K562 treated with DMSO at 1 percent for 48 hours (cell line): ENCODE results near the gene ENO4. TPM values are rescaled to one million over a fixed set of nuclear protein-coding genes. Genes with fewer than 3 reads are reported as not detected.

ENCODE experiments used
- total RNA-seq: library from RNA; unstranded; fragments of 300-600 nt; gene quantifications from 2 replicates; pipeline ENCODE4 v1.2.3, GENCODE V29; 2022; ENCODE audit warnings: low replicate concordance; ENCODE audit errors: extremely low read depth

The ENO4 gene
- not detected in 2 replicates for total RNA-seq

GRCh38 chr10:116849248-116850057 lies at the start of gene ENO4:
TSS of gene ENO4 (plus strand) at chr10:116849499. CDS start at chr10:116849567, 68 bp downstream.

Other genes with a start within 250 kb of the ENO4 start
- not detected in 2 replicates for gene PNLIPRP2, start 228.5 kb upstream of the ENO4 start, total RNA-seq
- gene HSPA12A, start 106.9 kb upstream of the ENO4 start, total RNA-seq: not detected in 2 replicates
- not detected in 2 replicates for gene SHTN1, start 155.7 kb downstream of the ENO4 start, total RNA-seq